SH-SY5Y (cell line): ENCODE data around the gene ARHGAP6.

Source experiments
- GATA2 ChIP-seq: IDR thresholded peaks from 2 replicates; pipeline ENCODE4 v1.6.1; 2011; ENCODE audit warnings: mild to moderate bottlenecking, low read depth, low read length
- GATA3 ChIP-seq: IDR thresholded peaks from 2 replicates; pipeline ENCODE4 v1.6.1; 2011; ENCODE audit warnings: low read depth, mild to moderate bottlenecking, low read length, moderate library complexity

DNA sequence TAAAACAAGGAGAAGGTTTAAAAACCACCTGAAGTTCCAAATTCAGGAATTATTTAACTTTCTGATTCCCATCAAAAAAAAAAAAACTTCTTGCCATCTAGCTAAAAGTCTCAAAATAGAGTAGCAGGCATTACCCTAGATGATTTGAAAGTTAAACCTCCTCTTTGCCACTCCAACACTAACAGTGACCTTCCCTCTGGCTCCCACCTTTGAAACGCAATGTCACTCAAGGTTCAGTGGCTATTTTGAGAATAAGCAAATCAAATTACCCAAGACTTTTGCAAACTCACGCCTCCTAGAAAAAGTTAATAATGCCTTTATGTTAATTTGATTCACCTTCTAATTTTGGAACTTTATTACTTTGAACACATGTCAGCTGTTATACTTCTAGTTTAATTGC, 103.2 kb downstream of the ARHGAP6 start:
- no peak for TF ChIP-seq GATA2
- TF ChIP-seq GATA3 = no peak
